Esophagus muscularis mucosa (tissue), 3 donors: ENCODE data around the gene TYMS.

Experiments
- CTCF ChIP-seq, 3 experiments: fragments of 200-600 bp in 2 of 3; fragments of 450-650 bp in 1 of 3; sonication (generic) in 2 of 3; IDR thresholded peaks; one replicate each; pipeline ENCODE4 v1.5.1; 2017 to 2019; ENCODE audit warnings: antibody characterized with exemption in 3 of 3, mild to moderate bottlenecking in 2 of 3, moderate library complexity in 1 of 3
- POLR2A ChIP-seq: fragments of 450-650 bp; IDR thresholded peaks from one replicate; pipeline ENCODE4 v1.6.1; 2017; ENCODE audit warnings: antibody characterized with exemption, moderate library complexity, mild to moderate bottlenecking, low read depth

- TF ChIP-seq CTCF (IDR thresholded peaks at IDR 0.05) (no peak), POLR2A (no peak)
Observed at GRCh38 chr18:655445-655844, 2.0 kb upstream of the TYMS start.
